Measurements from ENCODE around the gene OR2B2. TPM values are rescaled to one million over a fixed set of nuclear protein-coding genes. Genes with fewer than 3 reads are reported as not detected.

The OR2B2 gene
- total RNA-seq (not detected), total RNA-seq (0 to 0.06 (median 0) reads per million in 172 experiments)
- not detected for polyA plus RNA-seq (2013, experiment 1 of 2)
- polyA plus RNA-seq (2013, experiment 2 of 2) = not detected

DNA sequence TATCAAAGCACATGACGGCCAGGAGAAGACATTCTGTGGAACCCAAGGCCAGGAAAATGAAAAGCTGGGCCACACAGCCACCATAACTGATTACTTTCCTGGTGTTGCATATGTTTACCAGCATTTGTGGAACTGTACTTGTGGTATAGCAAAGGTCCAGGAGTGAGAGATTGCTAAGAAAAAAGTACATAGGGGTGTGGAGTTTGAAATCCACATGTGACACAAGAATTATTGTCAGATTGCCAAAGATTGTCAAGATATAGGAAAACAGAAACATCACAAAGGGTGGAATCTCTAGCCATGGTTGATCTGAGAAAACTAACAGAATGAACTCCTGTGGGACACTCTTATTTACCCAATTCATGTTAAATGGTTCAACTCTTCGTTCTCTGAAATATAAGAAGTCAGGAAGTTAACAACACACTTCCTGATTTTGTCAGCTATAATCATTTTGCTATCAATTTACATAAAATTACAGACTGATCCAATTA is at the start of gene OR2B2:
TSS of gene OR2B2 (minus strand) at position 441 of the 491 bp plus-strand sequence. CDS start at position 364, 77 bp downstream.
- no peaks in the 10 kb centered on the region for H3K36me3 ChIP-seq (ENCODE audit: insufficient read depth, low read length)
- intact Hi-C loops (cut with DNase I, micrococcal nuclease) = no loop called here
- H3K27ac Mint-ChIP-seq = no peak within 1 kb of the TSS
- no peak within 1 kb of the TSS for H3K27ac ChIP-seq (ENCODE audit: low read depth in 1 of 2, low read length in 2 of 2)
- H3K9me3 ChIP-seq (ENCODE audit: control insufficient read depth in 1 of 2, insufficient read depth in 1 of 2, low read length in 2 of 2) = no peaks in the 10 kb centered on the region
- TF ChIP-seq, protein P1, sequence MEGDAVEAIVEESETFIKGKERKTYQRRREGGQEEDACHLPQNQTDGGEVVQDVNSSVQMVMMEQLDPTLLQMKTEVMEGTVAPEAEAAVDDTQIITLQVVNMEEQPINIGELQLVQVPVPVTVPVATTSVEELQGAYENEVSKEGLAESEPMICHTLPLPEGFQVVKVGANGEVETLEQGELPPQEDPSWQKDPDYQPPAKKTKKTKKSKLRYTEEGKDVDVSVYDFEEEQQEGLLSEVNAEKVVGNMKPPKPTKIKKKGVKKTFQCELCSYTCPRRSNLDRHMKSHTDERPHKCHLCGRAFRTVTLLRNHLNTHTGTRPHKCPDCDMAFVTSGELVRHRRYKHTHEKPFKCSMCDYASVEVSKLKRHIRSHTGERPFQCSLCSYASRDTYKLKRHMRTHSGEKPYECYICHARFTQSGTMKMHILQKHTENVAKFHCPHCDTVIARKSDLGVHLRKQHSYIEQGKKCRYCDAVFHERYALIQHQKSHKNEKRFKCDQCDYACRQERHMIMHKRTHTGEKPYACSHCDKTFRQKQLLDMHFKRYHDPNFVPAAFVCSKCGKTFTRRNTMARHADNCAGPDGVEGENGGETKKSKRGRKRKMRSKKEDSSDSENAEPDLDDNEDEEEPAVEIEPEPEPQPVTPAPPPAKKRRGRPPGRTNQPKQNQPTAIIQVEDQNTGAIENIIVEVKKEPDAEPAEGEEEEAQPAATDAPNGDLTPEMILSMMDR (IDR thresholded peaks at IDR 0.05) = no peak
- H3K4me3 ChIP-seq (ENCODE audit: low read length) = no peak within 1 kb of the TSS
- no peak for ATAC-seq (ENCODE audit: poor library complexity)
- no peaks in the 10 kb centered on the region for H3K9me3 Mint-ChIP-seq
- peaks cover 0 to 7% of the 10 kb centered on the region in 2 experiments for H3K27me3 ChIP-seq (ENCODE audit: control insufficient read depth in 1 of 2, insufficient read depth in 2 of 2, low read length in 2 of 2)
- no peak for DNase-seq
- H3K36me3 Mint-ChIP-seq (ENCODE audit: low read depth) = no peaks in the 10 kb centered on the region
- no peak within 1 kb of the TSS for H3K4me3 Mint-ChIP-seq
- H3K4me1 ChIP-seq (ENCODE audit: insufficient read depth, low read length) = no peaks in the 10 kb centered on the region
- ChIA-PET POLR2A (no interaction called here), CTCF (no interaction called here)
- H3K4me1 Mint-ChIP-seq (ENCODE audit: low read depth) = no peaks in the 10 kb centered on the region
- peaks cover 46% of the 10 kb centered on the region for H3K27me3 Mint-ChIP-seq

DNA sequence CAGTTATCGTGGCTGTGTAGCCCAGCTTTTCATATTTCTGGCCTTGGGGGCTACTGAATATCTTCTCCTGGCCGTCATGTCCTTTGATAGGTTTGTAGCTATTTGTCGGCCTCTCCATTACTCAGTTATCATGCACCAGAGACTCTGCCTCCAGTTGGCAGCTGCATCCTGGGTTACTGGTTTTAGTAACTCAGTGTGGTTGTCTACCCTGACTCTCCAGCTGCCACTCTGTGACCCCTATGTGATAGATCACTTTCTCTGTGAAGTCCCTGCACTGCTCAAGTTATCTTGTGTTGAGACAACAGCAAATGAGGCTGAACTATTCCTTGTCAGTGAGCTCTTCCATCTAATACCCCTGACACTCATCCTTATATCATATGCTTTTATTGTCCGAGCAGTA is 45.3 kb upstream of the OR2B2 start:
- Mint-ChIP-seq H3K4me1 (ENCODE audit: low read depth) (no peaks in the 10 kb centered on the region), H3K27me3 (peaks cover 65% of the 10 kb centered on the region), H3K36me3 (ENCODE audit: low read depth) (no peaks in the 10 kb centered on the region), H3K4me3 (no peak overlapping the region), H3K9me3 (no peaks in the 10 kb centered on the region), H3K27ac (no peak overlapping the region)
- TF ChIP-seq, protein P1 (IDR thresholded peaks at IDR 0.05) = no peak
- H3K27ac ChIP-seq (ENCODE audit: low read depth in 1 of 2, low read length in 2 of 2) = no peak overlapping the region
- H3K4me1 ChIP-seq (ENCODE audit: insufficient read depth, low read length) = no peaks in the 10 kb centered on the region
- CTCF ChIA-PET = interaction anchor here (1.2 kb wide), 1 partner anchor 8 kb away, joined by 3 read pairs; no protein-coding TSS in a partner anchor
- no peak overlapping the region for H3K4me3 ChIP-seq (ENCODE audit: low read length)
- no peak for ATAC-seq (ENCODE audit: poor library complexity)
- no peak for DNase-seq
- peaks cover 14 to 41% of the 10 kb centered on the region in 2 experiments for H3K27me3 ChIP-seq (ENCODE audit: control insufficient read depth in 1 of 2, insufficient read depth in 2 of 2, low read length in 2 of 2)
- H3K36me3 ChIP-seq (ENCODE audit: insufficient read depth, low read length) = no peaks in the 10 kb centered on the region
- H3K9me3 ChIP-seq (ENCODE audit: control insufficient read depth in 1 of 2, insufficient read depth in 1 of 2, low read length in 2 of 2) = no peaks in the 10 kb centered on the region
- intact Hi-C loops (cut with DNase I, micrococcal nuclease) = no loop called here
- POLR2A ChIA-PET = no interaction called here

DNA sequence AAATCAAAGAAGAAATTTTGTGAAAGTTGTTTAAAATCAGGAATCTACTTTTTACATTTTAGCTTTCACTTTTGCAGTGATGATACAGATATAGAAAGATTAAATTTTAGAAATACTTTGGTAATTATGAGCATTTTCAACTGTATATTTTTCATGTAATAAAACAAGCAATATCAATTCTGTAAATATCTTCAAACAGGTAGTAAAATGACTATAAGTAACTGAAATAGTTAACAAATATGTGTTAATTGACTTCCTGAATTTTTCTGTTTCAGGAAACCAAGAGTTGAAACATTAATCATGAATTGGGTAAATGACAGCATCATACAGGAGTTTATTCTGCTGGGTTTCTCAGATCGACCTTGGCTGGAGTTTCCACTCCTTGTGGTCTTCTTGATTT is 44.7 kb upstream of the OR2B2 start, which contains the start of gene OR2B6:
TSS of gene OR2B6 (plus strand) at position 301 of the 400 bp plus-strand sequence. CDS start at position 301, 0 bp downstream.
- DNase-seq (no peak), ATAC-seq (ENCODE audit: poor library complexity) (no peak)
- no peak within 1 kb of the TSS for H3K4me3 Mint-ChIP-seq
- Histone ChIP-seq H3K4me3 (ENCODE audit: low read length) (no peak within 1 kb of the TSS), H3K4me1 (ENCODE audit: insufficient read depth, low read length) (no peaks in the 10 kb centered on the region), H3K27ac (ENCODE audit: low read depth in 1 of 2, low read length in 2 of 2) (no peak within 1 kb of the TSS), H3K27me3 (ENCODE audit: control insufficient read depth in 1 of 2, insufficient read depth in 2 of 2, low read length in 2 of 2) (peaks cover 14 to 42% of the 10 kb centered on the region in 2 experiments), H3K9me3 (ENCODE audit: control insufficient read depth in 1 of 2, insufficient read depth in 1 of 2, low read length in 2 of 2) (no peaks in the 10 kb centered on the region), H3K36me3 (ENCODE audit: insufficient read depth, low read length) (no peaks in the 10 kb centered on the region)
- ChIA-PET CTCF (no interaction called here), POLR2A (interaction anchor here (0.6 kb wide), 1 partner anchor 607 kb away, joined by 3 read pairs; no protein-coding TSS in a partner anchor)
- no peaks in the 10 kb centered on the region for H3K4me1 Mint-ChIP-seq (ENCODE audit: low read depth)
- TF ChIP-seq, protein P1 (IDR thresholded peaks at IDR 0.05) = no peak
- H3K27ac Mint-ChIP-seq = no peak within 1 kb of the TSS
- peaks cover 71% of the 10 kb centered on the region for H3K27me3 Mint-ChIP-seq
- intact Hi-C loops (cut with DNase I, micrococcal nuclease) = no loop called here
- H3K9me3 Mint-ChIP-seq = no peaks in the 10 kb centered on the region
- H3K36me3 Mint-ChIP-seq (ENCODE audit: low read depth) = no peaks in the 10 kb centered on the region

Data from CD4-positive, alpha-beta T cell (primary cell).